GM20000 (cell line): ENCODE measurements around the gene CCNB2.

ENCODE experiments used
- DNase-seq: peaks from one replicate; pipeline ENCODE4 v3.0.0; 2012; ENCODE audit warnings: low spot score
- TF ChIP-seq, protein P1 (sequence below): IDR thresholded peaks from 2 replicates; pipeline ENCODE4 v1.5.1; 2012; ENCODE audit warnings: mild to moderate bottlenecking, control low read depth; ENCODE audit errors: extremely low read depth, missing control alignments

Gene CCNB2

DNA sequence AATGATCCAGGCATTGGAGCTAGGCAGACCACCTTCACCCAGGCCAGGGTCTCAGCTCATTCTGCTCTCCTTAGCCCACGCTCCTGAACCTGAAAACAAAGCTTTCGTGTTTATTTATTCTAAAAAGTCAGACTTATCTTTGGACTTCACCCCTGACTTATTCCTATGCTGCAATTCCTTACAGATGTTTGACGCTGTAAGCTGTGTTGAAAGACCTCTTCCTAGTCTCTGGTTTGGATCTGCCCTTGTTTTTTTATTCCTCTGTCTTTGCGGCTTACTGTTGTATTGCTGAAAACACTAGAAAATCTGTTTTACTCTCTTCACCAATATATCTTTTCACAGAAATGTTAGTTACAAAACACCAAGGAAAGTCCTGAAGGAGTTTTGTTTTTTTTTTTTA is 61.2 kb downstream of the CCNB2 start:
- no peak for DNase-seq
- TF ChIP-seq, protein P1, sequence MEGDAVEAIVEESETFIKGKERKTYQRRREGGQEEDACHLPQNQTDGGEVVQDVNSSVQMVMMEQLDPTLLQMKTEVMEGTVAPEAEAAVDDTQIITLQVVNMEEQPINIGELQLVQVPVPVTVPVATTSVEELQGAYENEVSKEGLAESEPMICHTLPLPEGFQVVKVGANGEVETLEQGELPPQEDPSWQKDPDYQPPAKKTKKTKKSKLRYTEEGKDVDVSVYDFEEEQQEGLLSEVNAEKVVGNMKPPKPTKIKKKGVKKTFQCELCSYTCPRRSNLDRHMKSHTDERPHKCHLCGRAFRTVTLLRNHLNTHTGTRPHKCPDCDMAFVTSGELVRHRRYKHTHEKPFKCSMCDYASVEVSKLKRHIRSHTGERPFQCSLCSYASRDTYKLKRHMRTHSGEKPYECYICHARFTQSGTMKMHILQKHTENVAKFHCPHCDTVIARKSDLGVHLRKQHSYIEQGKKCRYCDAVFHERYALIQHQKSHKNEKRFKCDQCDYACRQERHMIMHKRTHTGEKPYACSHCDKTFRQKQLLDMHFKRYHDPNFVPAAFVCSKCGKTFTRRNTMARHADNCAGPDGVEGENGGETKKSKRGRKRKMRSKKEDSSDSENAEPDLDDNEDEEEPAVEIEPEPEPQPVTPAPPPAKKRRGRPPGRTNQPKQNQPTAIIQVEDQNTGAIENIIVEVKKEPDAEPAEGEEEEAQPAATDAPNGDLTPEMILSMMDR = no peak

DNA sequence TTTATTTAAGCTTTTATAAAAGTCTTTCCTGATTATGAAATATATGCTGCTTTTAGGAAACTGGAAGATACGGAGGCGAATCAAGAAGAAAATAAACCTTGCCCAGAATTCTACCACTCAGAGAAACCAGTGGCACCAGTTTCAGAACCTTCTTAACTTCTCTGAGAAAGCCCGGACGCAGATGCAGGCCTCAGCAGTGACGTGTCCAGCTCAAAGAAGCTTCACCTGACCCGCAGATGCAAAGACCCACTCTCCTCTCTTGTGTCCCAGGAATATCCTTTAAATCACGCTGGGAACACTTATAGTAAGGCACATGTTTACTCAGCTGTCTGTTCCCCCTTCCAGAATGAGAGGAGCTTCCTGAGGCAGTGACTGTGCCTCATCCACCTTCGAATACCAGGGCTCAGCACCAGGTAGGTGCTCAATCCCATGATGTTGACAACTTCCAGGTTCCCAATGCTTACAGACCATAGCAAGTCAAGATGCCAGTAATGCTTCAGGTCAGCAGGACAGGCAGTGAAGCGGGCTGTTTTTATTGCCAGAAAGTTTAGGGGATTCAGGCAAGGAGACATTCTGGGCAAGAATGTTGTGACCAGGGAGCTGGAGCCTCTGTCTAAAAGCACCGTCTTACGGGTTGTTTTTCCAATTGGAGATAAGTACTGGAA is 61.8 kb downstream of the CCNB2 start:
- DNase-seq = no peak
- TF ChIP-seq, protein P1 = no peak

DNA sequence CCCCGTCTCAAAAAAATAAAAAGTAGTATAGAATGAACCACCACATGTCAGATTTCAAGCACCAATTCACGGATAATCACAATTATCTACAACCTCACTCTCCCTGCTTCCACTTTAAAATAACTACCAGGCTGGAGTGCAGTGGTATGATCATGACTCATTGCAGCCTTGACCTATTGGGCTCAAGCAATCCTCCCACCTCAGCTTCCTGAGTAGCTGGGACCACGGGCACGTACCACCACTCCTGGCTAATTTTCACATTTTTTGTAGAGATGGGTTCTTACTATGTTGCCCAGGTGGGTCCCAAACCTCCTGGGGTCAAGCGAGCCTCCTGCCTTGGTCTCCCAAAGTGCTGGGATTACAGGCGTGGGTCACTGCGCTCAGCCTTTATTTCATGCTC is 63.6 kb downstream of the CCNB2 start:
- TF ChIP-seq, protein P1 = no peak
- no peak for DNase-seq

DNA sequence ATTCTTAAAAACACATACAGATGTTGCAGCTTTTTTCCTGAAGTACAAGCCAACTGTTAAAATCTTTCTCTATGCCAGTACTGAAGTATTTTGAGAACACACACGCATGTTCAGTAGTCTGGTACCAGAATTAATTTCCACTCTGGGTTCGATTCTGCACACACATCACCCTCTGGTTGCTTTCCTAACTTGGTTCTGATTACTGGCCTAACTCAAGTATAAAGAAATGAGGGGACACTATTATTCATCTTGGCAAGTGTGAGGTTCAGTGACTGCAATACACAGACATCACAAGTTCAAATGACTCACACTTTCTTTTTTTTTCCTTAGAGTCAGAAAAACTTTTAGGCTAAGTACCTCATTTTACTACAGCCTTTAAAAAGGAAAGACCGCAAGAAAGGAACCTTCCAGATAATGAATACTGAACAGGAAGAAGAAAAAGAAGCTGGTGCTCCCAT is 64.3 kb downstream of the CCNB2 start:
- TF ChIP-seq, protein P1 = no peak
- no peak for DNase-seq

DNA sequence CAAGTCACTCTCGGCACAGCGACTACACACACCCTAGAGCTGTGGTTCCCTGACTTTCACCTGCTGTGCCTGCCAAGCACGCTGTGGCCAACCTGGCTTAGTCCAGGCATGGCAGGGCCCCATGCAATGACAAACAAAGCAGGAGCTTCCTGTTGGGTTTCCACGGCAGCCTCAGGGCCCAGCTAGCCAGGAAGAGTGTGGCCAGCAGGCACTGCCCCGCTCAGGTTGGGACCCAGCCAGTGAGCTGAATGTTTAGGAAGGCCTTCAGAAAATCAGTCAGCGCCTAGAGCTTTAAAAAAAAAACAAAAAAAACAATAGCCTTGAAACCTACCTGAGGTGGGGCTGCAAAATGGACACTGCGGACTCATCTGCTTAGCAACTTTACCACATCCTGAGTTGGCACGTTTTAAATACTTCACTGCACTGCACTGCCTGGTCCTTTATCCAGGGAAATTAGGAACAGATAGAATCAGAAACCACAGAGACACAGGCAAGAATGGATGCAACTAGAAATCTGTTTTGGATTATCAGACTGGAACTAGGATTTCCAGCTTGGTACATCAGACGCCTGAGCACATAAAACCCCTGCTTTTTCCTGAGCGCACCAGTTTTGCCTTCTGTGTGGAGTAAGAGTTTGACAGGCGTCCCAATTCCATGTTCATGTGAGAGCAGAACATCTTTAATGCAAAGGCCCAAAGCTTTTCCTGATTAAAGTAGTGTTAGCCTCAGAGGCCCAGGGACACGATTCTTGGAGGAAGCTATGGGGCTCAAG is 65.5 kb downstream of the CCNB2 start:
- DNase-seq = no peak
- TF ChIP-seq, protein P1 = no peak

DNA sequence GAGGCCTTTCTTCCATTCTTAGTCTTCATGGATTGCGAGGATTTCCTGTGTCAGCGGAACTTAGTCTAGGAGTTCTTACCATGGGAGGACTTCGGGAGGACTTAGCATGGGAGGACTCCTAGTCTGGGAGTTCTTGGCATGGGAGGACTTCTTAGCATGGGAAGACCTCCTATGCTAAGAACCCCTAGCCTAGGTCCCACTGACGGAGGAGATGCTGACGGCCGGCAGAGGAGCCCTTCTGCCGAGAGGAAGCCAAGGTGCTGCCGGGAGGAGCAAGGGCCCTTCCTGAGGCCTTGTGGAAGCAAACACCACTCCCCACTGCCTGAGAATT is 66.1 kb downstream of the CCNB2 start:
- TF ChIP-seq, protein P1 = no peak
- no peak for DNase-seq

DNA sequence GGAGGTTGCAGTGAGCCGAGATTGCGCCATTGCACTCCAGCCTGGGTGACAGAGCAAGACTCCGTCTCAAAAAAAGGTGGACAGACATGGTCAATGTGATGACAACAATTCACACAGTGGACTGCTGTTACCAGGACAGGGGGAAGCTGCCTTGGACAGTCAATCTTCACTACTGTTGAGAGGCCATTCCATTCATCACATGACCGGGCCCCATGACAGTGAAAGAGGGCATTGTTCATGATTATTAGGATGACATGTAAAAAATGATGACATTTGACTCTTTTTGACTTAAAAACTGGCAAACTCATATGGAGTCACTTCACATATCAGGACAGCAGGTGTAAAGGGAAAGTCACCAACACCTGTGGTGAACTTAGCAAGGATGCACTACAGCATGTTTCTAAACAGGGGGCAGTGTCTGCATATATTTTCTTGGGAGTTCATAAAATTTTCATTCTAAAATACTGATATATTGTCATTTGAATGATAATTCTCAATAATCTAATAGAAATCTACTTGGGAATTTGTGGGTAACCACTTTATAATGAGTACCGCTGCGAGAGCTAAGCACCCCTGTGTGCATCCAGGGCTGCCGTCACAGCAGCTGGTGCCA is 67.4 kb downstream of the CCNB2 start:
- TF ChIP-seq, protein P1 = no peak
- no peak for DNase-seq
